Stimulated activated CD4-positive, alpha-beta T cell treated with anti-CD3 and anti-CD28 coated beads, Interleukin-15, amount 100 ng/mL, for 48 hours (primary cell): ENCODE measurements around the gene HTR5A.

ENCODE experiments used
- DNase-seq, 2 donors: peaks; one replicate each; pipeline ENCODE4 v3.0.0-alpha.2; 2020; ENCODE audit warnings: low read depth in 2 of 2

The HTR5A gene

GRCh38 chr7:155090684-155091083 lies 20.6 kb downstream of the HTR5A start:
- DNase-seq, result peak in 1 of 2 donors; percentile 13

- no peak for DNase-seq
Observed at GRCh38 chr7:155093596-155093995, 23.5 kb downstream of the HTR5A start.

- no peak for DNase-seq
Observed at GRCh38 chr7:155094636-155095135, 24.6 kb downstream of the HTR5A start.

- no peak for DNase-seq
Observed at GRCh38 chr7:155097338-155097737, 27.2 kb downstream of the HTR5A start.

- DNase-seq, result no peak
Observed at GRCh38 chr7:155103839-155104238, 33.7 kb downstream of the HTR5A start.

- DNase-seq, result no peak
Observed at GRCh38 chr7:155104913-155105312, 34.8 kb downstream of the HTR5A start.

GRCh38 chr7:155106356-155106755 lies 36.2 kb downstream of the HTR5A start:
- DNase-seq, result no peak

- DNase-seq, result no peak
Observed at GRCh38 chr7:155107126-155107525, 37.0 kb downstream of the HTR5A start.

- DNase-seq, result no peak
Observed at GRCh38 chr7:155108144-155108901, 38.2 kb downstream of the HTR5A start.

- no peak for DNase-seq
Observed at GRCh38 chr7:155109121-155109520, 39.0 kb downstream of the HTR5A start.

- DNase-seq, result no peak
Observed at GRCh38 chr7:155115288-155115687, 45.2 kb downstream of the HTR5A start.

GRCh38 chr7:155119801-155120382 lies 49.8 kb downstream of the HTR5A start:
- no peak for DNase-seq

GRCh38 chr7:155120460-155120859 lies 50.3 kb downstream of the HTR5A start:
- DNase-seq, result no peak

GRCh38 chr7:155122831-155123230 lies 52.7 kb downstream of the HTR5A start:
- no peak for DNase-seq

GRCh38 chr7:155123413-155123812 lies 53.3 kb downstream of the HTR5A start:
- no peak for DNase-seq

GRCh38 chr7:155124706-155125105 lies 54.6 kb downstream of the HTR5A start:
- no peak for DNase-seq

GRCh38 chr7:155129186-155129585 lies 59.1 kb downstream of the HTR5A start:
- no peak for DNase-seq

GRCh38 chr7:155129789-155130188 lies 59.7 kb downstream of the HTR5A start:
- no peak for DNase-seq

- no peak for DNase-seq
Observed at GRCh38 chr7:155130493-155130892, 60.4 kb downstream of the HTR5A start.

- no peak for DNase-seq
Observed at GRCh38 chr7:155131090-155131489, 61.0 kb downstream of the HTR5A start.

- no peak for DNase-seq
Observed at GRCh38 chr7:155132431-155132830, 62.3 kb downstream of the HTR5A start.

- DNase-seq, result no peak
Observed at GRCh38 chr7:155136619-155137243, 66.6 kb downstream of the HTR5A start.
